HepG2 (cell line): Measurements from ENCODE around the gene ITLN2. TPM values are rescaled to one million over a fixed set of nuclear protein-coding genes. Genes with fewer than 3 reads are reported as not detected.

Experiments used
- AKNA ChIP-seq: sonication (generic); formaldehyde crosslinking; IDR thresholded peaks from 2 replicates; pipeline ENCODE4 v1.4.0; 2020; ENCODE audit warnings: missing genetic modification reagents, borderline replicate concordance
- FOXK2 ChIP-seq: fragments of 450-650 bp; IDR thresholded peaks from 2 replicates; pipeline ENCODE4 v1.6.1; 2016
- FUBP1 ChIP-seq: sonication (generic); formaldehyde crosslinking; IDR thresholded peaks from 2 replicates; pipeline ENCODE4 v1.5.1; 2020; ENCODE audit warnings: missing genetic modification reagents, mild to moderate bottlenecking, borderline replicate concordance
- HNF4A ChIP-seq: sonication (generic); formaldehyde crosslinking; IDR thresholded peaks from 2 replicates; pipeline ENCODE4 v1.4.0; 2020; ENCODE audit warnings: missing genetic modification reagents
- MAF1 ChIP-seq: sonication (generic); formaldehyde crosslinking; IDR thresholded peaks from 2 replicates; pipeline ENCODE4 v1.5.0; 2020; ENCODE audit warnings: missing genetic modification reagents, borderline replicate concordance
- PAF1 ChIP-seq: IDR thresholded peaks from 2 replicates; pipeline ENCODE4 v1.6.1; 2016; ENCODE audit warnings: missing genetic modification reagents, missing compliant biosample characterization
- PREB ChIP-seq: sonication (generic); formaldehyde crosslinking; IDR thresholded peaks from 2 replicates; pipeline ENCODE4 v1.4.0; 2020; ENCODE audit warnings: missing genetic modification reagents
- SMYD3 ChIP-seq: sonication (generic); formaldehyde crosslinking; IDR thresholded peaks from 2 replicates; pipeline ENCODE4 v1.8.1; 2023; ENCODE audit warnings: mild to moderate bottlenecking, missing genetic modification reagents
- ZFX ChIP-seq: sonication (generic); formaldehyde crosslinking; IDR thresholded peaks from 2 replicates; pipeline ENCODE4 v1.4.0; 2020; ENCODE audit warnings: mild to moderate bottlenecking, low read depth, missing genetic modification reagents, moderate library complexity
- ZMYM3 ChIP-seq: sonication (generic); formaldehyde crosslinking; IDR thresholded peaks from 2 replicates; pipeline ENCODE4 v1.5.1; 2020; ENCODE audit warnings: mild to moderate bottlenecking, missing genetic modification reagents
- ZNF18 ChIP-seq: sonication (generic); formaldehyde crosslinking; IDR thresholded peaks from 2 replicates; pipeline ENCODE4 v1.8.0; 2022; ENCODE audit warnings: mild to moderate bottlenecking, missing genetic modification reagents; ENCODE audit not compliant: insufficient replicate concordance
- ZNF687 ChIP-seq: sonication (generic); formaldehyde crosslinking; IDR thresholded peaks from 2 replicates; pipeline ENCODE4 v1.5.1; 2020; ENCODE audit warnings: mild to moderate bottlenecking, missing genetic modification reagents, moderate library complexity
- ZNF709 ChIP-seq: sonication (generic); formaldehyde crosslinking; IDR thresholded peaks from 2 replicates; pipeline ENCODE4 v1.5.0; 2020; ENCODE audit warnings: mild to moderate bottlenecking, missing genetic modification reagents
- polyA plus RNA-seq, 8 experiments: library from polyadenylated mRNA; depleted of rRNA in 3 of 8; stranded (reverse) in 7 of 8; unstranded in 1 of 8; fragments of >200 nt; fragmentation: Illumina TruSeq in 4 of 8; extraction: Trizol in 4 of 8; gene quantifications; 2 replicates each; pipeline versions ENCODE4 v1.2.1 to v1.2.3, GENCODE V29; 2011 to 2016; ENCODE audit warnings: low read depth in 4 of 8, missing spikeins in 1 of 8, mixed read lengths in 1 of 8; ENCODE audit not compliant: insufficient read depth in 1 of 8
- total RNA-seq, 5 experiments: library from RNA; depleted of rRNA; stranded (reverse); fragments of >200 nt; fragmentation: Illumina TruSeq; extraction: Trizol; gene quantifications; 2 replicates each; pipeline ENCODE4 v1.2.3, GENCODE V29; 2016; ENCODE audit warnings: low read depth in 1 of 5

ITLN2 gene
- total and polyA plus RNA-seq, 2 of the 13 experiments (the other 11 are each of a cell fraction or from before 2014, with no cell fraction given), result not detected

- TF ChIP-seq AKNA (CRISPR knock-in tag) (no peak), HNF4A (CRISPR knock-in tag) (no peak), PREB (CRISPR knock-in tag) (no peak), ZNF709 (no peak), MAF1 (CRISPR knock-in tag) (no peak), FOXK2 (no peak), ZFX (peak; percentile 53; the same call in 1 of the 2 replicates), FUBP1 (CRISPR knock-in tag) (no peak), ZNF18 (CRISPR knock-in tag) (no peak), SMYD3 (CRISPR knock-in tag) (no peak), PAF1 (no peak), ZMYM3 (no peak), ZNF687 (CRISPR knock-in tag) (no peak)
These were observed 42.9 kb upstream of the ITLN2 start (continued) for GRCh38 chr1:160997323-160998038.
